Lower lobe of right lung (tissue), 2 donors: ENCODE data around the gene SLF1. TPM values are rescaled to one million over a fixed set of nuclear protein-coding genes. Genes with fewer than 3 reads are reported as not detected.

Experiments used
- ATAC-seq, 2 donors: fragments of 200-7000 bp; cut with Tn5 transposase; one replicate each; pipeline ENCODE4 v1.9.1; 2020 to 2022; ENCODE audit warnings: mild to moderate bottlenecking in 2 of 2, moderate library complexity in 2 of 2
- DNase-seq: peaks from one replicate; pipeline ENCODE4 v3.0.0-alpha.2; 2020
- H3K27ac ChIP-seq: fragments of 200-600 bp; one replicate; pipeline ENCODE4 v1.8.0; 2022
- H3K27me3 ChIP-seq: fragments of 200-600 bp; one replicate; pipeline ENCODE4 v1.8.0; 2022; ENCODE audit warnings: low read depth
- H3K36me3 ChIP-seq: fragments of 200-600 bp; one replicate; pipeline ENCODE4 v1.8.0; 2022; ENCODE audit warnings: mild to moderate bottlenecking
- H3K4me1 ChIP-seq: fragments of 200-600 bp; one replicate; pipeline ENCODE4 v1.8.0; 2022
- H3K4me3 ChIP-seq: fragments of 200-600 bp; one replicate; pipeline ENCODE4 v1.8.0; 2022; ENCODE audit warnings: mild to moderate bottlenecking
- H3K9me3 ChIP-seq: fragments of 200-600 bp; one replicate; pipeline ENCODE4 v1.8.0; 2022
- intact Hi-C: fragments of 100-400 bp; cut with DNase I; formaldehyde crosslinking; loops from one replicate; pipeline ENCODE4 v1.11.0; 2022
- total RNA-seq: library from RNA; stranded (reverse); fragmentation: NEBNext Ultra II Directional; extraction: Animal tissue kit (Norgen Biotek cat#: 25700); gene quantifications from one replicate; pipeline ENCODE4 v1.2.1, GENCODE V29; 2021
- TF ChIP-seq, protein P1 (sequence below): fragments of 200-600 bp; IDR thresholded peaks from one replicate; pipeline ENCODE4 v1.8.0; 2022; ENCODE audit warnings: antibody characterized with exemption, mild to moderate bottlenecking
- donor health status: DM: no; HTN: yes; CAD: no; lungs with severe emphysema.

Gene SLF1
- total RNA-seq, 1 donor from 2014 or later = 6.1 TPM

DNA sequence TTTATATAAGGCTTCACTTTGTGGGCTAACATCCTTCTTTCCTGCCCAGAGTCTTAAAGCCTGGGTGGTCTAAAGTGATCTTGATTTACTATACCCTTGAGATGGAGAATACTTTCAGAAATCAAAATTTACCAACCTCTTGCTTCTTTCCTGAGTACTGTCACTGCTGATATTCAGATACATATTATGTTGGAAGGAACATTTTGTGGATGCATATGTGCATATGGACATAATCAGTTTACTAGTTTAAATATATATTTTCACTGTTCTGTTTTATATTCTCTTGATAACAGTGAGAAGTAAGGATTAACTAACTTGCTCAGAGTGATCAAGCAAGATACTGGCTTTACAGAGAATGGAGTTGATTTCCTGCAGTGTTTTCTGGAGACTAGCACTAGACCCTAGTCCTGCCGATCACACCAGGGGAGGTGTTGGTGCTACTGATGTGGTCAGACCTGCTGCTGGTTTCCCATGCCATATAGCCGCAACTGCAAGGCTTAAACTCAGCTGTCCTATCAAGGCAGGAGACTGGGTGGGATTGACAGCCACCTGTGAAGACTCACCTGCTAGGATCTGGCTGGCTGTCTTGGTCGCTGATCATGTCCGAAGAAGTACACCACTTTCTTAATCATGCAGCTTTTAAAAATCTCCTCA, 57.6 kb downstream of the SLF1 start:
- TF ChIP-seq, protein P1, sequence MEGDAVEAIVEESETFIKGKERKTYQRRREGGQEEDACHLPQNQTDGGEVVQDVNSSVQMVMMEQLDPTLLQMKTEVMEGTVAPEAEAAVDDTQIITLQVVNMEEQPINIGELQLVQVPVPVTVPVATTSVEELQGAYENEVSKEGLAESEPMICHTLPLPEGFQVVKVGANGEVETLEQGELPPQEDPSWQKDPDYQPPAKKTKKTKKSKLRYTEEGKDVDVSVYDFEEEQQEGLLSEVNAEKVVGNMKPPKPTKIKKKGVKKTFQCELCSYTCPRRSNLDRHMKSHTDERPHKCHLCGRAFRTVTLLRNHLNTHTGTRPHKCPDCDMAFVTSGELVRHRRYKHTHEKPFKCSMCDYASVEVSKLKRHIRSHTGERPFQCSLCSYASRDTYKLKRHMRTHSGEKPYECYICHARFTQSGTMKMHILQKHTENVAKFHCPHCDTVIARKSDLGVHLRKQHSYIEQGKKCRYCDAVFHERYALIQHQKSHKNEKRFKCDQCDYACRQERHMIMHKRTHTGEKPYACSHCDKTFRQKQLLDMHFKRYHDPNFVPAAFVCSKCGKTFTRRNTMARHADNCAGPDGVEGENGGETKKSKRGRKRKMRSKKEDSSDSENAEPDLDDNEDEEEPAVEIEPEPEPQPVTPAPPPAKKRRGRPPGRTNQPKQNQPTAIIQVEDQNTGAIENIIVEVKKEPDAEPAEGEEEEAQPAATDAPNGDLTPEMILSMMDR = no peak
- H3K4me3 ChIP-seq = no peak overlapping the region
- no peaks in the 10 kb centered on the region for H3K4me1 ChIP-seq
- no peak overlapping the region for H3K27ac ChIP-seq
- ATAC-seq = no peak
- H3K27me3 ChIP-seq = no peaks in the 10 kb centered on the region
- peaks cover 15% of the 10 kb centered on the region for H3K36me3 ChIP-seq
- H3K9me3 ChIP-seq = no peaks in the 10 kb centered on the region
- DNase-seq = no peak
- intact Hi-C loops = no loop called here

DNA sequence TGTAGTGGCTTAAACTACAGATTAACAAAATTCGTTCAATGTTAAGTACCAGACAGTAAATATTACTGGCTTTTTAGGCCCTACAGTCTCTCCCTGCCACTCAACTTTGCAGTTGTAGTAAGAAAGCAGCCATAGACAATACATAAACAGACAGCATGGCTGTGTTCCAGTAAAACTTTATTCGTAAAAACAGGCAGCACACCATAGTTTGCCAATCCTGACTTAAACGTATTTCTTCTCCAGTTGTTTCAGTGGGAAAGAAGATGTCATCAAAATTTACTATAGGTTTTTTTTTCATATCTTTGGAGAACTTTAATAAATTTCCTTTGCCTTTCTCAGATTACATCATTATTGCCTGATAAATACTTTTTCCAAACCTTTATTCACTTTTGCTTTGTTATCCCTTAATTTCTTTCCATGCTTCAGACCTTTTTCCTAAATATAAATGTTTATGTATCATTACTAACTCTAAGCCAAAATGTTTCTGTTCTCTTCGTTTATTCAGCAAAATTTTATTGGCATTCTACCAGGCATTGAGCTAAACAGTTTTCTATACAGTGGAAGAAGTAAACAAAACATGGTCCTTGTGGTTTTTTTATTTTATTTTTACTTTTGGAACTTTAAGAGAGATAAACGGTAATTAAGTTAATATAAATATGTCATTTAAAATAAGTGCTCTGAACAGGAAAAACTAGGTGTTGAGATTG, 64.5 kb downstream of the SLF1 start:
- no peak for ATAC-seq
- H3K36me3 ChIP-seq = peaks cover 20% of the 10 kb centered on the region
- no peaks in the 10 kb centered on the region for H3K4me1 ChIP-seq
- H3K9me3 ChIP-seq = no peaks in the 10 kb centered on the region
- TF ChIP-seq, protein P1 = no peak
- no peaks in the 10 kb centered on the region for H3K27me3 ChIP-seq
- intact Hi-C loops = no loop called here
- H3K27ac ChIP-seq = no peak overlapping the region
- DNase-seq = no peak
- H3K4me3 ChIP-seq = no peak overlapping the region

DNA sequence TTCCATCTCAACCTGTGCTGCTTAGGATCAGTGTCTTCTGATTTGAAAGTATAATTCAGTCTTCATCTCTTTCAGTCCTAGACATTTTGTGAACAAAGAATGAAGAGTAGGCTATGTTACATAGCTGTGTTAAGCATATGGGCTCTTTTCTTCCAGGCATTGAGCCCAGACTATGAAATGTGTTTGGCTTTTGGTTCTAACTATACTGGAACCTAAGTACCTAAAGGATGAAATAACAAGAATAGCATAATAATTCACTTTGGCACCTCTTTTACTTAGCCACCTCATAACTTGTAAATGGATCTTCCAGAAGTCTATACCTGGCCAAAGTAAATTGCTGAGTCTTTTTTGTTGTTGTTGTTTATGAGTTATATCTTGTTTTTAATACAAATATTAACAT, 71.4 kb downstream of the SLF1 start:
- Histone ChIP-seq H3K9me3 (no peaks in the 10 kb centered on the region), H3K27ac (no peak overlapping the region), H3K4me3 (no peak overlapping the region), H3K27me3 (no peaks in the 10 kb centered on the region), H3K36me3 (peaks cover 24% of the 10 kb centered on the region), H3K4me1 (peaks cover 6% of the 10 kb centered on the region)
- intact Hi-C loops = no loop called here
- ATAC-seq (no peak), DNase-seq (no peak)
- TF ChIP-seq, protein P1 = no peak

DNA sequence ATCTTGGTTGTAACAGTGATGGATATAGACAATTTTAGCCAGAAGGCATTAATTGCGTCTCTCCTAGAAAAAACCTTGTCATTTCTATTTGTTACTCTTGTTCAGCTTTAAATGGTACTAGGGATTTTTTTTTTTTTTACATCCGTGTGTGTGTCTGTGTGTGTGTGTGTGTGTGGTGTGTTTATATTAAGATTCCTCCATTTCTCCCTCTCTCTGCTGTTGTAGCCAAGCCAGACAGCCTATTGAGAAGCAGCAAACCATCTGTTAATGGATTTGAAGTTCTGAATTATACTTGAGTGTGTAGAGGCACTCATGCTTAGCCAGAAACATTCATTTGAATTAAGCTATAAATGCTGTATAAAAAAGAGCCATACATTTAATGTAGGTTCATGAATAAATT, 72.3 kb downstream of the SLF1 start:
- no peak overlapping the region for H3K4me3 ChIP-seq
- ATAC-seq (no peak), DNase-seq (no peak)
- H3K27ac ChIP-seq = no peak overlapping the region
- H3K9me3 ChIP-seq = no peaks in the 10 kb centered on the region
- peaks cover 6% of the 10 kb centered on the region for H3K4me1 ChIP-seq
- no peaks in the 10 kb centered on the region for H3K27me3 ChIP-seq
- peaks cover 29% of the 10 kb centered on the region for H3K36me3 ChIP-seq
- intact Hi-C loops = no loop called here
- TF ChIP-seq, protein P1 = no peak

DNA sequence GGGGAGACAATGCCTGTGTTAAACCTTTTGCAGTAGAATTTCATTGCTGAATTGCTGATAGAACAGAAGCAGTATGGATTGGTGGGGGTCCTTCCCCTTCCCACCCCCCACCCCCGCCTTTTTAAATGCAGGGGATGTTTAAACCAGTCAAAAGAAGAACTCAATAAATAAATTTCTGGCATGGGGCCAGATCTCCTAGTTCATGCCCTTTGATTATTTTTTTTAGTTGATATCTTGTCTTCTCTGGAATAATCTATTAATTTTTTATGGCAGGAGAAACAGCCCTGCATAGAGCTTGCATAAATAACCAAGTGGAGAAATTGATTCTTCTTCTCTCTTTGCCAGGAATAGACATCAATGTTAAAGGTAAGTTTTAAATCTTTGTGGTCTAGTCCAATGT, 72.8 kb downstream of the SLF1 start:
- H3K4me3 ChIP-seq = no peak overlapping the region
- H3K27ac ChIP-seq = no peak overlapping the region
- H3K4me1 ChIP-seq = peaks cover 6% of the 10 kb centered on the region
- peaks cover 29% of the 10 kb centered on the region for H3K36me3 ChIP-seq
- ATAC-seq = no peak
- no peak for DNase-seq
- no peaks in the 10 kb centered on the region for H3K9me3 ChIP-seq
- intact Hi-C loops = no loop called here
- H3K27me3 ChIP-seq = no peaks in the 10 kb centered on the region
- TF ChIP-seq, protein P1 = no peak
